Hematopoietic multipotent progenitor cell treated with erythropoietin and hydrocortisone succinate and interleukin-3 and kit ligand, for 15 days (in vitro differentiated cells): ENCODE measurements around the gene NFAM1.

ENCODE experiments used
- DNase-seq: peaks from one replicate; pipeline ENCODE4 v3.0.0-alpha.2; 2015; ENCODE audit warnings: low spot score

The NFAM1 gene

GRCh38 chr22:42439821-42440674 lies 7.8 kb upstream of the NFAM1 start:
- DNase-seq = no peak

- no peak for DNase-seq
Observed at GRCh38 chr22:42439021-42439567, 6.9 kb upstream of the NFAM1 start.

- DNase-seq = no peak
Observed at GRCh38 chr22:42438293-42438650, 6.1 kb upstream of the NFAM1 start.

GRCh38 chr22:42437488-42438292 lies 5.5 kb upstream of the NFAM1 start:
- peak; percentile 72 for DNase-seq

GRCh38 chr22:42436404-42436803 lies 4.2 kb upstream of the NFAM1 start:
- no peak for DNase-seq

GRCh38 chr22:42434748-42435425 lies 2.7 kb upstream of the NFAM1 start:
- DNase-seq = no peak

- DNase-seq = no peak
Observed at GRCh38 chr22:42433754-42434682, 1.8 kb upstream of the NFAM1 start.

GRCh38 chr22:42432818-42433217 lies 615 bp upstream of the NFAM1 start:
- DNase-seq = no peak

- no peak for DNase-seq
Observed at GRCh38 chr22:42431401-42432019, 693 bp downstream of the NFAM1 start.

GRCh38 chr22:42430528-42431125 lies 1.6 kb downstream of the NFAM1 start:
- no peak for DNase-seq

- no peak for DNase-seq
Observed at GRCh38 chr22:42428760-42429159, 3.4 kb downstream of the NFAM1 start.

- DNase-seq = no peak
Observed at GRCh38 chr22:42428025-42428424, 4.2 kb downstream of the NFAM1 start.

- DNase-seq = no peak
Observed at GRCh38 chr22:42427167-42427566, 5.0 kb downstream of the NFAM1 start.

- DNase-seq = no peak
Observed at GRCh38 chr22:42425989-42426355, 6.2 kb downstream of the NFAM1 start.

GRCh38 chr22:42425337-42425988 lies 6.7 kb downstream of the NFAM1 start:
- DNase-seq = no peak

- no peak for DNase-seq
Observed at GRCh38 chr22:42419243-42419881, 12.8 kb downstream of the NFAM1 start.

GRCh38 chr22:42418811-42419242 lies 13.4 kb downstream of the NFAM1 start:
- no peak for DNase-seq

- DNase-seq = no peak
Observed at GRCh38 chr22:42417645-42418305, 14.4 kb downstream of the NFAM1 start.
